G401 (cell line): ENCODE measurements around the gene PCDHGB7. TPM values are rescaled to one million over a fixed set of nuclear protein-coding genes. Genes with fewer than 3 reads are reported as not detected.
"Not testable (repeated sequence)": the region's sequence is repeated elsewhere in the genome, so short reads cannot be mapped to it uniquely, and the experiment has no call there.

Source experiments
- DNase-seq: peaks from one replicate; pipeline ENCODE4 v3.0.0-alpha.2; 2015; ENCODE audit warnings: low spot score
- in situ Hi-C: cut with HindIII; loops from 2 replicates; pipeline ENCODE4 v1.10.0; 2016; ENCODE audit warnings: low sequenced_read_pairs, mixed read lengths
- total RNA-seq: library from RNA; depleted of rRNA; stranded (reverse); fragments of >200 nt; shearing (Covaris generic); gene quantifications from 2 replicates; pipeline ENCODE4 v1.2.3, GENCODE V29; 2014

The PCDHGB7 gene
- total RNA-seq, 1 experiment from 2014 or later, result not detected

DNA sequence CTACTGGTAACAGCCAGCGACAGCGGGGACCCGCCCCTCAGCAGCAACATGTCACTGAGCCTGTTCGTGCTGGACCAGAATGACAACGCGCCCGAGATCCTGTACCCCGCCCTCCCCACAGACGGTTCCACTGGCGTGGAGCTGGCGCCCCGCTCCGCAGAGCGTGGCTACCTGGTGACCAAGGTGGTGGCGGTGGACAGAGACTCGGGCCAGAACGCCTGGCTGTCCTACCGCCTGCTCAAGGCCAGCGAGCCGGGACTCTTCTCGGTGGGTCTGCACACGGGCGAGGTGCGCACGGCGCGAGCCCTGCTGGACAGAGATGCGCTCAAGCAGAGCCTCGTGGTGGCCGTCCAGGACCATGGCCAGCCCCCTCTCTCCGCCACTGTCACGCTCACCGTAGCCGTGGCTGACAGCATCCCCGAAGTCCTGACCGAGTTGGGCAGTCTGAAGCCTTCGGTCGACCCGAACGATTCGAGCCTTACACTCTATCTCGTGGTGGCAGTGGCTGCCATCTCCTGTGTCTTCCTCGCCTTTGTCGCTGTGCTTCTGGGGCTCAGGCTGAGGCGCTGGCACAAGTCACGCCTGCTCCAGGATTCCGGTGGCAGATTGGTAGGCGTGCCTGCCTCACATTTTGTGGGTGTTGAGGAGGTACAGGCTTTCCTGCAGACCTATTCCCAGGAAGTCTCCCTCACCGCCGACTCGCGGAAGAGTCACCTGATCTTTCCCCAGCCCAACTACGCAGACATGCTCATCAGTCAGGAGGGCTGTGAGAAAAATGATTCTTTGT is 22.9 kb upstream of the PCDHGB7 start:
- DNase-seq, in situ Hi-C loops: not testable (repeated sequence)

DNA sequence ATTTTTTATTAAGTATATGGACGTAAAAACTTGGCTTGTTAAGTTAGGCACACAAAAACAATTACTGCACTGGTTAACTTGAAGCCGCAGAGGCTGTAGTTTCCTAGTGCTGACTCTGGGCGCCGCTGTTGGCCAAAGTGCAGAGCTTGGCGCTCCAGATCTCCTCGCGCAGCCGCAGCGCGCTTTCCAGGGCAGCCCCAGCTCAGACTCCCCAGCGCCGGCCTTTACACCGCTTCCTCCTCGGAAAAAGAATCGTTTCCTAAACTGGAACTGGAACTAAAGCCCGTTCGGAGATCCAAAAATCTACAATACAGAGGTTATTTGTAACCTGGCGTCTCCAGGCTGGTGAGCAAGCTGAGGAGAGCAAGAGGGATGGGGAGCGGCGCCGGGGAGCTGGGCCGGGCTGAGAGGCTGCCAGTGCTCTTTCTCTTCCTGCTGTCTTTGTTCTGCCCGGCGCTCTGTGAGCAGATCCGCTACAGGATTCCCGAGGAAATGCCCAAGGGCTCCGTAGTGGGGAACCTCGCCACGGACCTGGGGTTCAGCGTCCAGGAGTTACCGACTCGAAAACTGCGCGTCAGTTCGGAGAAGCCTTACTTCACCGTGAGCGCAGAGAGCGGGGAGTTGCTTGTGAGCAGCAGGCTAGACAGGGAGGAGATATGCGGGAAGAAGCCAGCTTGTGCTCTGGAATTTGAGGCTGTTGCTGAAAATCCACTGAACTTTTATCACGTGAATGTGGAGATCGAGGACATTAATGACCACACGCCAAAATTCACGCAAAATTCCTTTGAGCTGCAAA is 19.5 kb upstream of the PCDHGB7 start, which contains the start of gene PCDHGB5:
Gene PCDHGB5 (plus strand): TSS at position 192 of the 796 bp plus-strand sequence. CDS start 181 bp downstream, at position 373.
- DNase-seq, result peak; percentile 5
- in situ Hi-C loops, result not testable (repeated sequence)

DNA sequence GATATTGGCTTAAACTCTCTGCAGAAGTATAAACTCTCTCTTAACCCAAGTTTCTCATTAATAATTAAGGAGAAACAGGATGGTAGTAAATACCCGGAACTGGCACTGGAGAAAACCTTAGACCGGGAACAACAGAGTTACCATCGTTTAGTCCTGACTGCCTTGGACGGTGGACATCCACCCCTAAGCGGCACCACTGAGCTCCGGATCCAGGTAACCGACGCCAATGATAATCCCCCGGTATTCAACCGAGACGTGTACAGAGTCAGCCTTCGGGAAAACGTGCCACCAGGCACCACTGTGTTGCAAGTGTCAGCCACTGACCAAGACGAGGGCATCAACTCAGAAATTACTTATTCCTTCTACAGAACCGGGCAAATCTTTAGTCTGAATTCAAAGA is 18.9 kb upstream of the PCDHGB7 start:
- no peak for DNase-seq
- in situ Hi-C loops, result no loop called here

GRCh38 chr5:141399555-141400258 is 17.8 kb upstream of the PCDHGB7 start:
- no peak for DNase-seq
- in situ Hi-C loops, result no loop called here

DNA sequence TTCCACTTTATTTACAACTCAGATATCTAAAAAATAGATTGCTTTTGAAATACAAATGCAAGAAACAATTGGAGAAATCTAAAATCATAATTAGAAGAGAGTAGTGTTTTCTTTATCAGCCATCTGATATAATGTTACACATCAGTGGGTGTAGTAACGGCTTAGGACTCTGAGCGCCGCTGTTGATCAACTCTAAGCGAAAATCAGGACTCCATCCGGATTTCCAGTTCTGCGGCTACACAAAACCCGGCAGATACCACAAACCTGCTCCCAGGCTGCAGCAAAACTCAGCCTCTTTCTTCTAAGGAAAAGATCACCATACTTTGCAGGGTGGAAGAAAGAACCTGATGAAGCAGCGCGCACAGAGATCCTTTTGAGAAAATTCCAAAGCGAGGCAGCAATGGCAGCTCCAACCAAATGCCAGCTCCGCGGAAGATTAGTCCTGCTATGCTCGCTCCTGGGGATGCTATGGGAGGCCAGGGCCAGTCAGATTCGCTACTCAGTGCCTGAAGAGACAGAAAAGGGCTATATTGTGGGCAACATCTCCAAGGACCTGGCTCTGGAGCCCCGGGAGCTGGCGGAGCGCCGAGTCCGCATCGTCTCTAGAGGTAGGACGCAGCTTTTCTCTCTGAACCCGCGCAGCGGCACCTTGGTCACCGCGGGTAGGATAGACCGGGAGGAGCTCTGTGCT is 14.8 kb upstream of the PCDHGB7 start, which contains the start of gene PCDHGA9:
Gene PCDHGA9 (plus strand): TSS at position 226 of the 691 bp plus-strand sequence. CDS start 175 bp downstream, at position 401.
- DNase-seq, result peak; percentile 37
- in situ Hi-C loops, result no loop called here

DNA sequence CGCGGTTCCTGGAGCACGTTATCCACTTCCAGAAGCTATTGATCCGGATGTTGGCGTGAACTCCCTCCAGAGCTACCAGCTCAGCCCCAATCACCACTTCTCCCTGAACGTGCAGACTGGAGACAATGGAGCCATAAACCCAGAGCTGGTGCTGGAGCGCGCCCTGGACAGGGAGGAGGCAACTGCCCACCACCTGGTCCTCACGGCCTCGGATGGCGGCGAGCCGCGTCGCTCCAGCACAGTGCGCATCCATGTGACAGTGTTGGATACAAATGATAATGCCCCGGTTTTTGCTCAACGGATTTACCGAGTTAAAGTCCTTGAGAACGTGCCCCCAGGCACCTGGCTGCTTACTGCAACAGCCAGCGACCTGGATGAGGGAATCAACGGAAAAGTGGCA is 14.1 kb upstream of the PCDHGB7 start:
- in situ Hi-C loops, result no loop called here
- no peak for DNase-seq

GRCh38 chr5:141407790-141408505 is 9.5 kb upstream of the PCDHGB7 start, which contains the start of gene PCDHGB6:
Gene PCDHGB6, plus strand, starts transcription at chr5:141408021. Its CDS starts 182 bp downstream, at chr5:141408203.
- in situ Hi-C loops, result not testable (repeated sequence)
- peak; percentile 9 for DNase-seq

- in situ Hi-C loops, result no loop called here
- no peak for DNase-seq
Measured at GRCh38 chr5:141409598-141410306, 7.7 kb upstream of the PCDHGB7 start.

DNA sequence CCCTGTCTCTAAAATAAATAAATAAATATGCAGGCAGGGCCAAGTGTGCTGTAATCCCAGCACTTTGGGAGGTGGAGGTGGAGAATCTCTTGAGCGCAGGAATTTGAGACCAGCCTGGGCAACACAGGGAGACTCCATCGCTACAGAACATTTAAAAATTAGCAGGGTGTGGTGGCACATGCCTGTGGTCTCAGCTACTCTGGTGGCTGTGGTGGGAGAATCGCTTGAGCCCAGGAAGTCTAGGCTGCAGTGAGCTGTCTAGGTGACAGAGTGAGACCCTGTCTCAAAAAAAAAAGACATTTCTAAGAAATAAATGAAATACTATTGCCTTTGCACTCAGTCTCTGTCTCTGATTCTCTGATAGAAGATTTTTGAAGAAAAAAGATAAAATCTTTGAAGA is 5.9 kb upstream of the PCDHGB7 start:
- in situ Hi-C loops, result no loop called here
- no peak for DNase-seq

DNA sequence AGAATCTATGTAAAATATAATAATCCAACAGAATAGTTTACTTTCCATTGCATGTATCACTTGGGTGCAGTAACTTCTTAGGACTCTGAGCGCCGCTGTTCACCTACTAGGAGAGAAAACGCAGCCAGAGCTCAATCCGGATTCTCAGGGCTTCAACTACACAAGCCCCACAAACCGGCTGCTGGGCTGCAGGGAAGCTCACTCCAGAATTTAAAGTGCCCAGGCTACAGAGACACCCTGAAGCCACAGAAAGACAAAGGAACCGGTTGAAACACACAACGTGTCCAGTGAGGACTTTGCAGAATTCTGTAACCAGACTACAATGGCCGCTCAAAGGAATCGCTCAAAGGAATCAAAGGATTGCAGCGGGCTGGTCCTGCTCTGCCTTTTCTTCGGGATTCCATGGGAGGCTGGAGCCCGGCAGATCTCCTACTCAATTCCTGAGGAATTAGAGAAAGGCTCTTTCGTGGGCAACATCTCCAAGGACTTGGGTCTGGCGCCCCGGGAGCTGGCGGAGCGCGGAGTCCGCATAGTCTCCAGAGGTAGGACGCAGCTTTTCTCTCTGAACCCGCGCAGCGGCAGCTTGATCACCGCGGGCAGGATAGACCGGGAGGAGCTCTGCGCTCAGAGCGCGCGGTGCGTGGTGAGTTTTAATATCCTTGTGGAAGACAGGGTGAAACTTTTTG is 4.5 kb upstream of the PCDHGB7 start, which contains the start of gene PCDHGA10:
Gene PCDHGA10 (plus strand): TSS at position 134 of the 686 bp plus-strand sequence. CDS start 189 bp downstream, at position 323.
- in situ Hi-C loops, result no loop called here
- peak; percentile 36 for DNase-seq

- DNase-seq, result no peak
- in situ Hi-C loops, result no loop called here
Measured at GRCh38 chr5:141413540-141414069, 3.9 kb upstream of the PCDHGB7 start.

DNA sequence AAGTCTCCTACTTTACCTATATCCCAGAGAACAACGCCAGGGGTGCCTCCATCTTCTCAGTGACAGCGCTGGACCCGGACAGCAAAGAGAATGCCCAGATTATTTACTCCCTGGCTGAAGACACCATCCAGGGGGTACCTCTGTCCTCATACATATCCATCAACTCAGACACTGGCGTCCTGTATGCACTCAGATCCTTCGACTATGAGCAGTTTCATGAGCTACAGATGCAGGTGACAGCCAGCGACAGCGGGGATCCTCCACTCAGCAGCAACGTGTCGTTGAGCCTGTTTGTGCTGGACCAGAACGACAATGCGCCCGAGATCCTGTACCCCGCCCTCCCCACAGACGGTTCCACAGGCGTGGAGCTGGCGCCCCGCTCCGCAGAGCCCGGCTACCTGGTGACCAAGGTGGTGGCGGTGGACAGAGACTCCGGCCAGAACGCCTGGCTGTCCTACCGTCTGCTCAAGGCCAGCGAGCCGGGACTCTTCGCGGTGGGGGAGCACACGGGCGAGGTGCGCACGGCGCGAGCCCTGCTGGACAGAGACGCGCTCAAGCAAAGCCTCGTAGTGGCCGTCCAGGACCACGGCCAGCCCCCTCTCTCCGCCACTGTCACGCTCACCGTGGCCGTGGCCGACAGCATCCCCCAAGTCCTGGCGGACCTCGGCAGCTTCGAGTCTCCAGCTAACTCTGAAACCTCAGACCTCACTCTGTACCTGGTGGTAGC is 2.8 kb upstream of the PCDHGB7 start:
- in situ Hi-C loops, DNase-seq: not testable (repeated sequence)

GRCh38 chr5:141415275-141415618 is 2.2 kb upstream of the PCDHGB7 start:
- DNase-seq, in situ Hi-C loops: not testable (repeated sequence)

DNA sequence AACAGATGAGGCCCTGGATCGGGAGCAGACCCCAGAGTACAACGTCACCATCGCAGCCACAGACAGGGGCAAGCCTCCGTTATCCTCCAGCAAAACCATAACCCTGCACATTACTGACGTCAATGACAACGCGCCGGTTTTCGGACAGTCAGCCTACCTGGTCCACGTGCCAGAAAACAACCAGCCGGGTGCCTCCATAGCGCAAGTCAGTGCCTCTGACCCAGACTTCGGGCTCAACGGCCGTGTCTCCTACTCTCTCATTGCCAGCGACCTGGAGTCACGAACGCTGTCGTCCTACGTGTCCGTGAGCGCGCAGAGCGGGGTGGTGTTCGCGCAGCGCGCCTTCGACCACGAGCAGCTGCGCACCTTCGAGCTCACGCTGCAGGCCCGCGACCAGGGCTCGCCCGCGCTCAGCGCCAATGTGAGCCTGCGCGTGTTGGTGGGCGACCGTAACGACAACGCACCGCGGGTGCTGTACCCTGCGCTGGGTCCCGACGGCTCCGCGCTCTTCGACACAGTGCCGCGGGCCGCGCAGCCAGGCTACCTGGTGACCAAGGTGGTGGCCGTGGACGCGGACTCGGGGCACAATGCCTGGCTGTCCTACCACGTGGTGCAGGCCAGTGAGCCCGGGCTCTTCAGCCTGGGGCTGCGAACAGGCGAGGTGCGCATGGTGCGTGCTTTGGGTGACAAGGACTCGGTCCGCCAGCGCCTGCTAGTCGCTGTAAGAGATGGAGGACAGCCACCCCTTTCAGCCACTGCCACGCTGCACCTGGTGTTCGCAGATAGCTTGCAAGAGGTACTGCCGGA is 1.8 kb downstream of the PCDHGB7 start:
- no peak for DNase-seq
- in situ Hi-C loops, result no loop called here

DNA sequence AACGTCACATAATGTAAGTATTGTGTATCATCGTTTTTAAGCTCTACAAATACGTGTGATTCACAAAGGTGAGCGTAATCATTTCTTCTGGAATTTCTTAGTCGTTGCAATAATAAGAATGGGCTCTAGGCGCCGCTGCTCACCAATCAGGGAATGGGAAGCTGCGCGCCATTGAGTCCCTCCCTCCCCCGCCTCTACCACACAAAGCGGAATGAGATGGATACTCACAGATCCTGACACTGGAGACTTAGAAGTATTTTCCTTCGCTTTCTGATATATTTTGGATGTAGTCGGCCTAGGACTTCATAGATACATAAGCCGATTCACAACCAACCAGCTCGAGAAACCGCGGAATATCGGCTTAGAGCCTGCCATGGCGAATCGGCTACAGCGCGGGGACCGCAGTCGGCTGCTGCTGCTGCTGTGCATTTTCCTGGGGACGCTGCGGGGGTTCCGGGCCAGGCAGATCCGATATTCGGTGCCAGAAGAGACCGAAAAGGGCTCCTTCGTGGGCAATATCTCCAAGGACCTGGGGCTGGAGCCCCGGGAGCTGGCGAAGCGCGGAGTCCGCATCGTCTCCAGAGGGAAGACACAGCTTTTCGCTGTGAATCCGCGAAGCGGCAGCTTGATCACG is 3.5 kb downstream of the PCDHGB7 start, which contains the start of gene PCDHGA11:
Gene PCDHGA11 (plus strand): TSS at position 197 of the 634 bp plus-strand sequence. CDS start 177 bp downstream, at position 374.
- in situ Hi-C loops, result no loop called here
- DNase-seq, result no peak
